ENCODE measurements around the gene CHCHD5. TPM values are rescaled to one million over a fixed set of nuclear protein-coding genes. Genes with fewer than 3 reads are reported as not detected.
A peak's percentile ranks its signal among the peaks of the same experiment; 100 is the strongest.

Gene CHCHD5
- total RNA-seq, 2 experiments from 2014 or later: 34.8 to 37.5 TPM

GRCh38 chr2:112541315-112542122 lies 42.9 kb upstream of the CHCHD5 start:
- no peak for TF ChIP-seq CTCF (IDR thresholded peaks at IDR 0.05)
- ATAC-seq (peak; percentile 80), DNase-seq (peak; percentile 72)
- POLR2A ChIA-PET: interaction anchor here (0.9 to 2.0 kb wide), 5 partner anchors 10 to 56 kb away, joined by 3 to 6 read pairs (median 5); no protein-coding TSS in a partner anchor
- Mint-ChIP-seq H3K27me3 (no peaks in the 10 kb centered on the region), H3K4me3 (no peak overlapping the region), H3K9me3 (no peaks in the 10 kb centered on the region), H3K36me3 (ENCODE audit: low read depth) (peaks cover 6% of the 10 kb centered on the region), H3K27ac (no peak overlapping the region), H3K4me1 (ENCODE audit: low read depth) (peaks cover 23% of the 10 kb centered on the region)
- intact Hi-C loops (cut with micrococcal nuclease): loop anchor here (10.0 kb wide), 1 partner anchor 57 kb away; the partner anchor contains the start of gene TTL
- CTCF ChIA-PET: no interaction called here

GRCh38 chr2:112542123-112542983 lies 42.1 kb upstream of the CHCHD5 start, which contains the start of gene POLR1B:
POLR1B (plus strand) TSS chr2:112542465; CDS start chr2:112542495, 30 bp downstream.
- ChIA-PET CTCF (interaction anchor here (1.8 to 4.2 kb wide), 2 partner anchors 24 to 62 kb away, joined by 5 to 15 read pairs; no protein-coding TSS in a partner anchor), POLR2A (interaction anchor here (0.7 to 2.1 kb wide), 13 partner anchors 9 to 103 kb away, joined by 3 to 8 read pairs (median 5); no protein-coding TSS in a partner anchor)
- peak; percentile 79 for ATAC-seq

GRCh38 chr2:112542984-112543661 lies 41.3 kb upstream of the CHCHD5 start:
- intact Hi-C loops (cut with micrococcal nuclease): loop anchor here (10.0 kb wide), 1 partner anchor 58 kb away; the partner anchor contains the start of gene TTL
- H3K9me3 Mint-ChIP-seq: no peaks in the 10 kb centered on the region
- H3K4me3 Mint-ChIP-seq: no peak overlapping the region
- peak; percentile 26 for DNase-seq
- no peak overlapping the region for H3K27ac Mint-ChIP-seq
- peak; percentile 7 for ATAC-seq
- no peak for TF ChIP-seq CTCF (IDR thresholded peaks at IDR 0.05)
- peaks cover 26% of the 10 kb centered on the region for H3K4me1 Mint-ChIP-seq (ENCODE audit: low read depth)
- ChIA-PET CTCF (interaction anchor here (0.9 to 4.2 kb wide), 3 partner anchors 23 to 63 kb away, joined by 3 to 15 read pairs (median 5); no protein-coding TSS in a partner anchor), POLR2A (interaction anchor here (0.7 to 2.1 kb wide), 12 partner anchors 8 to 102 kb away, joined by 3 to 8 read pairs (median 5); no protein-coding TSS in a partner anchor)
- peaks cover 19% of the 10 kb centered on the region for H3K36me3 Mint-ChIP-seq (ENCODE audit: low read depth)
- H3K27me3 Mint-ChIP-seq: no peaks in the 10 kb centered on the region

More at GRCh38 chr2:112542123-112542983, 42.1 kb upstream of the CHCHD5 start, which contains the start of gene POLR1B:
- Mint-ChIP-seq H3K4me3 (no peak within 1 kb of the TSS), H3K36me3 (ENCODE audit: low read depth) (peaks cover 13% of the 10 kb centered on the region), H3K27me3 (no peaks in the 10 kb centered on the region), H3K4me1 (ENCODE audit: low read depth) (peaks cover 25% of the 10 kb centered on the region), H3K9me3 (no peaks in the 10 kb centered on the region), H3K27ac (no peak within 1 kb of the TSS)
- TF ChIP-seq CTCF (IDR thresholded peaks at IDR 0.05): no peak
- DNase-seq: peak; percentile 86
- intact Hi-C loops (cut with micrococcal nuclease): loop anchor here (10.0 kb wide), 1 partner anchor 58 kb away; the partner anchor contains the start of gene TTL

GRCh38 chr2:112547333-112547732 lies 37.1 kb upstream of the CHCHD5 start:
- no peak for DNase-seq
- peaks cover 17% of the 10 kb centered on the region for H3K4me1 Mint-ChIP-seq (ENCODE audit: low read depth)
- H3K27me3 Mint-ChIP-seq: no peaks in the 10 kb centered on the region
- TF ChIP-seq CTCF (IDR thresholded peaks at IDR 0.05): no peak
- no peak overlapping the region for H3K4me3 Mint-ChIP-seq
- intact Hi-C loops (cut with micrococcal nuclease): loop anchor here (10.0 kb wide), 1 partner anchor 63 kb away; the partner anchor contains the start of gene TTL
- no peak overlapping the region for H3K27ac Mint-ChIP-seq
- ChIA-PET CTCF (interaction anchor here (0.7 to 1.7 kb wide), 4 partner anchors 11 to 660 kb away, joined by 3 to 4 read pairs (median 3); no protein-coding TSS in a partner anchor), POLR2A (interaction anchor here (1.4 kb wide), 1 partner anchor 11 kb away, joined by 6 read pairs; no protein-coding TSS in a partner anchor)
- H3K36me3 Mint-ChIP-seq (ENCODE audit: low read depth): peaks cover 47% of the 10 kb centered on the region
- H3K9me3 Mint-ChIP-seq: no peaks in the 10 kb centered on the region
- no peak for ATAC-seq
